H1 (cell line): Measurements from ENCODE around the gene ADCY2. TPM values are rescaled to one million over a fixed set of nuclear protein-coding genes. Genes with fewer than 3 reads are reported as not detected.

Source experiments
- CTCF ChIA-PET: fragments of 300-600 bp; sonication (Branson Sonifier 250); formaldehyde crosslinking; loops from one replicate; lab custom pipeline; 2021; ENCODE audit not compliant: partially characterized antibody; lab: Charles Lee
- POLR2A ChIA-PET: fragments of 300-600 bp; sonication (Branson Sonifier 250); formaldehyde crosslinking; loops from one replicate; lab custom pipeline; 2021; ENCODE audit warnings: inconsistent platforms; ENCODE audit not compliant: partially characterized antibody; lab: Charles Lee
- DNase-seq, 2 experiments: peaks; one replicate each; pipeline versions ENCODE4 v3.0.0 to v3.0.0-alpha.2; 2010 to 2022; ENCODE audit warnings: low spot score in 2 of 2, low read depth in 1 of 2, mixed read lengths in 1 of 2
- FAIRE-seq: peaks from 2 replicates; lab custom pipeline; 2011; peaks lifted over from hg19 to GRCh38; lab: Jason Lieb, UNC
- H2AFZ ChIP-seq: 2 replicates; pipeline ENCODE4 v1.8.1; 2012; ENCODE audit warnings: low read length, inconsistent platforms
- H2AK5ac ChIP-seq: 2 replicates; pipeline ENCODE4 v1.6.1; 2013; ENCODE audit warnings: low read depth, low read length
- H2BK120ac ChIP-seq: replicated peaks from 2 replicates; pipeline ENCODE3; 2013; ENCODE audit warnings: low read depth, low read length, inconsistent platforms
- H2BK12ac ChIP-seq: 2 replicates; pipeline ENCODE4 v1.6.1; 2013; ENCODE audit warnings: low read depth, low read length
- H2BK15ac ChIP-seq: 2 replicates; pipeline ENCODE4 v1.6.1; 2013; ENCODE audit warnings: low read length
- H2BK20ac ChIP-seq: 2 replicates; pipeline ENCODE4 v1.6.1; 2013; ENCODE audit warnings: low read length
- H2BK5ac ChIP-seq: 2 replicates; pipeline ENCODE4 v1.6.1; 2013; ENCODE audit warnings: low read depth, low read length
- H3K14ac ChIP-seq: 2 replicates; pipeline ENCODE4 v1.6.1; 2013; ENCODE audit warnings: inconsistent platforms; ENCODE audit not compliant: insufficient read length
- H3K18ac ChIP-seq: 2 replicates; pipeline ENCODE4 v1.6.1; 2013; ENCODE audit warnings: low read length; ENCODE audit errors: extremely low read depth
- H3K23ac ChIP-seq: 2 replicates; pipeline ENCODE4 v1.6.1; 2013; ENCODE audit warnings: inconsistent platforms; ENCODE audit not compliant: insufficient read length
- H3K23me2 ChIP-seq: 2 replicates; pipeline ENCODE4 v1.6.1; 2013; ENCODE audit warnings: low read depth, low read length
- H3K27ac ChIP-seq: 2 replicates; pipeline ENCODE4 v1.6.1; 2011; ENCODE audit warnings: low read depth, low read length, inconsistent platforms
- H3K27me3 ChIP-seq, 4 experiments: replicated peaks in 1 of 4; 1 replicate in 1 of 4; 2 replicates in 3 of 4; pipeline versions ENCODE4 v1.6.1 to v1.8.1; 2011 to 2013; ENCODE audit warnings: low read length in 3 of 4, mild to moderate bottlenecking in 3 of 4, inconsistent platforms in 2 of 4, mixed read lengths in 2 of 4, moderate library complexity in 1 of 4; ENCODE audit not compliant: control insufficient read depth in 3 of 4, insufficient read depth in 3 of 4; ENCODE audit errors: extremely low read depth in 1 of 4
- H3K36me3 ChIP-seq, 4 experiments: 2 replicates each; pipeline versions ENCODE4 v1.6.1 to v1.8.1; 2011 to 2013; ENCODE audit warnings: mild to moderate bottlenecking in 4 of 4, low read length in 3 of 4, moderate library complexity in 2 of 4, control low read depth in 1 of 4, inconsistent platforms in 1 of 4; ENCODE audit not compliant: insufficient read depth in 4 of 4, control insufficient read depth in 2 of 4
- H3K4ac ChIP-seq: replicated peaks from 2 replicates; pipeline ENCODE3; 2013; ENCODE audit warnings: low read length, low read depth, mixed read lengths, inconsistent platforms; ENCODE audit not compliant: insufficient read length
- H3K4me1 ChIP-seq, 4 experiments: replicated peaks in 1 of 4; 1 replicate in 1 of 4; 2 replicates in 3 of 4; pipeline versions ENCODE4 v1.6.1 to v1.8.1; 2011 to 2013; ENCODE audit warnings: low read length in 3 of 4, inconsistent platforms in 2 of 4, mixed read lengths in 1 of 4; ENCODE audit not compliant: insufficient read depth in 4 of 4, control insufficient read depth in 3 of 4
- H3K4me2 ChIP-seq, 2 experiments: 2 replicates each; pipeline versions ENCODE4 v1.6.1 to v1.8.1; 2011 to 2013; ENCODE audit warnings: low read depth in 2 of 2, low read length in 2 of 2, control low read depth in 1 of 2, inconsistent platforms in 1 of 2, mild to moderate bottlenecking in 1 of 2; ENCODE audit not compliant: insufficient read depth in 1 of 2
- H3K4me3 ChIP-seq, 4 experiments: fragments of 200-600, 300-600 bp in 1 of 4; sonication (generic), shearing (Covaris generic), sonication (Bioruptor Twin) in 1 of 4; 2 replicates each; pipeline versions ENCODE4 v1.5.1 to v1.8.1; 2011 to 2016; ENCODE audit warnings: low read length in 4 of 4, low read depth in 3 of 4, control low read depth in 2 of 4, inconsistent platforms in 2 of 4, mild to moderate bottlenecking in 2 of 4, mixed read lengths in 1 of 4, moderate library complexity in 1 of 4; ENCODE audit not compliant: insufficient read depth in 2 of 4; ENCODE audit errors: extremely low read depth in 1 of 4
- H3K56ac ChIP-seq: replicated peaks from 2 replicates; pipeline ENCODE3; 2013; ENCODE audit warnings: low read depth, mild to moderate bottlenecking, mixed read lengths, low read length, inconsistent platforms; ENCODE audit not compliant: insufficient read length
- H3K79me1 ChIP-seq: 2 replicates; pipeline ENCODE4 v1.6.1; 2013; ENCODE audit warnings: low read depth, low read length, control low read depth
- H3K79me2 ChIP-seq, 2 experiments: 2 replicates each; pipeline versions ENCODE4 v1.6.1 to v1.8.1; 2012 to 2013; ENCODE audit warnings: low read length in 2 of 2, mild to moderate bottlenecking in 2 of 2, inconsistent platforms in 1 of 2; ENCODE audit not compliant: insufficient read depth in 2 of 2, control insufficient read depth in 1 of 2
- H3K9ac ChIP-seq, 4 experiments: replicated peaks in 1 of 4; 1 replicate in 1 of 4; 2 replicates in 3 of 4; pipeline versions ENCODE4 v1.6.1 to v1.8.1; 2011 to 2013; ENCODE audit warnings: low read depth in 3 of 4, low read length in 3 of 4, control low read depth in 2 of 4, mild to moderate bottlenecking in 2 of 4, moderate library complexity in 2 of 4, inconsistent platforms in 1 of 4; ENCODE audit errors: extremely low read depth in 1 of 4
- H3K9me3 ChIP-seq, 2 experiments: 2 replicates each; pipeline versions ENCODE4 v1.6.1 to v1.8.1; 2012 to 2013; ENCODE audit warnings: mild to moderate bottlenecking in 2 of 2, moderate library complexity in 2 of 2, control low read depth in 1 of 2, inconsistent platforms in 1 of 2, low read depth in 1 of 2, low read length in 1 of 2, mixed read lengths in 1 of 2; ENCODE audit not compliant: insufficient read depth in 2 of 2
- H4K20me1 ChIP-seq, 2 experiments: replicated peaks in 1 of 2; 2 replicates each; pipeline versions ENCODE3 to v1.8.1; 2011 to 2013; ENCODE audit warnings: inconsistent platforms in 2 of 2, low read length in 2 of 2, mild to moderate bottlenecking in 1 of 2; ENCODE audit not compliant: insufficient read depth in 2 of 2, control insufficient read depth in 1 of 2
- H4K5ac ChIP-seq: 2 replicates; pipeline ENCODE4 v1.6.1; 2013; ENCODE audit warnings: low read length, low read depth, mixed read lengths, inconsistent platforms; ENCODE audit not compliant: insufficient read length
- H4K8ac ChIP-seq: 2 replicates; pipeline ENCODE4 v1.8.0; 2013; ENCODE audit warnings: mild to moderate bottlenecking, moderate library complexity, low read length, inconsistent platforms; ENCODE audit not compliant: insufficient read depth; ENCODE audit errors: extremely low read depth
- H4K91ac ChIP-seq: replicated peaks from 2 replicates; pipeline ENCODE3; 2013; ENCODE audit warnings: low read length, mixed read lengths, inconsistent platforms; ENCODE audit not compliant: insufficient read length
- EP300 ChIP-seq, 2 experiments: IDR thresholded peaks; 1 replicate in 1 of 2; 2 replicates in 1 of 2; pipeline ENCODE4 v1.6.1; 2011 to 2012; ENCODE audit warnings: low read depth in 2 of 2, low read length in 2 of 2, mild to moderate bottlenecking in 2 of 2, borderline replicate concordance in 1 of 2, inconsistent platforms in 1 of 2, moderate library complexity in 1 of 2
- RBBP5 ChIP-seq: IDR thresholded peaks from 2 replicates; pipeline ENCODE4 v1.7.1; 2012; ENCODE audit warnings: low read depth, mild to moderate bottlenecking, inconsistent platforms, low read length, moderate library complexity, borderline replicate concordance
- SAP30 ChIP-seq: fragments of 300-600 bp; sonication (generic); IDR thresholded peaks from 2 replicates; pipeline ENCODE4 v1.7.1; 2012; ENCODE audit warnings: low read length, moderate library complexity, mild to moderate bottlenecking, inconsistent platforms; ENCODE audit not compliant: insufficient read depth, insufficient replicate concordance
- TEAD4 ChIP-seq: IDR thresholded peaks from 2 replicates; pipeline ENCODE4 v1.6.1; 2012; ENCODE audit warnings: low read depth, low read length, inconsistent platforms, mixed read lengths
- WGBS, 2 experiments: shearing (Covaris generic) in 1 of 2; methylation state at CpG; one replicate each; pipeline versions ENCODE4 v1.1.6 to v1.1.7; 2013 to 2015; ENCODE audit warnings: low lambda C conversion rate in 2 of 2, mixed read lengths in 2 of 2, inconsistent platforms in 1 of 2, low coverage in 1 of 2, missing lambda C conversion rate in 1 of 2; ENCODE audit not compliant: insufficient replicate concordance in 2 of 2, insufficient coverage in 1 of 2, insufficient read length in 1 of 2; ENCODE audit errors: extremely low coverage in 1 of 2, missing lambda C conversion rate in 1 of 2; 5-methylcytosine and 5-hydroxymethylcytosine counted together
- polyA plus RNA-seq, 7 experiments: library from polyadenylated mRNA; depleted of rRNA in 3 of 7; stranded (reverse) in 5 of 7; unstranded in 2 of 7; fragments of >200 nt in 5 of 7; fragments of 200-250 nt in 2 of 7; gene quantifications; 1 replicate in 5 of 7; 2 replicates in 1 of 7; 4 replicates in 1 of 7; pipeline versions ENCODE4 v1.2.1 to v1.2.3, GENCODE V29; 2011 to 2013; ENCODE audit warnings: missing spikeins in 2 of 7, mixed read lengths in 2 of 7
- total RNA-seq: library from RNA; stranded (reverse); fragmentation: NEBNext Ultra II Directional; extraction: Animal tissue kit (Norgen Biotek cat#: 25700); gene quantifications from 2 replicates; pipeline ENCODE4 v1.2.1, GENCODE V29; 2021
- TF ChIP-seq, protein P1 (sequence below): IDR thresholded peaks from 2 replicates; pipeline ENCODE4 v1.6.1; 2011; ENCODE audit warnings: low read depth, mild to moderate bottlenecking, low read length; ENCODE audit not compliant: insufficient read depth

Gene ADCY2
- total and polyA plus RNA-seq, 2 of the 8 experiments (the other 6 are each of a cell fraction or from before 2014, with no cell fraction given) = 35.8 to 122 TPM

DNA sequence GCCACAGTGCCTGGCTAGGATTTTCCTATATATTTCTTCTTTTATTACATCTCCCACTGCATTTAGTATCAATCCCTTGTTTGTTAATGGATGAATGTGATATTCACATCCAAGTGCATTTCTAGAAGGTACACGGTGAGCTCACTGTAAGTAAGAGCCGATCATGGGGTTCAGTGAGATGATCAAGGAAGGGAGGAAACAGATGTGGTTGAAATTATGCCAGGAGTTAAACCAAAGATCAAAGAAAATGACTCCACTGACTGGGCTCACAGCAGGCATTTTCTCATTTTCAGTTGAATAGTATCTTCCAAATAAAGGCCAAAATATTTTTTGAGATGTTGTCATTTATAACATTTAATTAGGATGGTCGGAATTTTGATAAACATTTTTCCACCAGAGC is 357.2 kb downstream of the ADCY2 start:
- no peak overlapping the region for H2AFZ ChIP-seq
- H3K9ac ChIP-seq = no peak overlapping the region
- H3K4me1 ChIP-seq = no peaks in the 10 kb centered on the region
- H3K23me2 ChIP-seq = no peaks in the 10 kb centered on the region
- no peak for DNase-seq
- no peak overlapping the region for H4K8ac ChIP-seq
- H4K5ac ChIP-seq = no peak overlapping the region
- H2BK20ac ChIP-seq = no peak overlapping the region
- H3K79me2 ChIP-seq = no peaks in the 10 kb centered on the region
- no peak overlapping the region for H2BK120ac ChIP-seq
- no peak overlapping the region for H3K27ac ChIP-seq
- H4K91ac ChIP-seq = no peak overlapping the region
- ChIA-PET POLR2A (no interaction called here), CTCF (interaction anchor here (1.2 to 9.2 kb wide), 10 partner anchors 8 to 987 kb away, joined by 3 to 61 read pairs (median 7); no protein-coding TSS in a partner anchor)
- no peak overlapping the region for H3K56ac ChIP-seq
- H3K9me3 ChIP-seq = no peaks in the 10 kb centered on the region
- no peak overlapping the region for H3K4me3 ChIP-seq
- H3K27me3 ChIP-seq = no peaks in the 10 kb centered on the region
- H2BK5ac ChIP-seq = no peak overlapping the region
- H3K36me3 ChIP-seq = peaks cover 0 to 18% (median 1%) of the 10 kb centered on the region in 4 experiments; a peak in 2 of 8 replicates
- H3K4ac ChIP-seq = no peak overlapping the region
- no peak for FAIRE-seq
- no peak overlapping the region for H2AK5ac ChIP-seq
- no peaks in the 10 kb centered on the region for H4K20me1 ChIP-seq
- no peak overlapping the region for H3K23ac ChIP-seq
- H3K79me1 ChIP-seq = no peaks in the 10 kb centered on the region
- H2BK12ac ChIP-seq = no peak overlapping the region
- no peak overlapping the region for H3K14ac ChIP-seq
- 87% methylated on average over 3 of the region's 3 CpGs; no CpG with 5 or more reads in 1 of the 2 experiments for whole genome bisulfite sequencing, 2 experiments
- H3K18ac ChIP-seq = no peak overlapping the region
- H2BK15ac ChIP-seq = no peak overlapping the region
- H3K4me2 ChIP-seq = no peak overlapping the region
- TF ChIP-seq TEAD4 (no peak), RBBP5 (no peak), EP300 (IDR thresholded peaks at IDR 0.05; ENCODE audit: borderline replicate concordance in 1 of 2, low read depth in 2 of 2, low read length in 2 of 2) (no peak), SAP30 (no peak)
- TF ChIP-seq, protein P1, sequence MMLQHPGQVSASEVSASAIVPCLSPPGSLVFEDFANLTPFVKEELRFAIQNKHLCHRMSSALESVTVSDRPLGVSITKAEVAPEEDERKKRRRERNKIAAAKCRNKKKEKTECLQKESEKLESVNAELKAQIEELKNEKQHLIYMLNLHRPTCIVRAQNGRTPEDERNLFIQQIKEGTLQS = no peak
